Forelimb muscle (tissue), 1 donor: ENCODE results near the gene TACC2. TPM values are rescaled to one million over a fixed set of nuclear protein-coding genes. Genes with fewer than 3 reads are reported as not detected.

Experiments used
- DNase-seq: peaks from one replicate; pipeline ENCODE4 v3.0.0-alpha.2; 2013; ENCODE audit warnings: low read depth
- polyA plus RNA-seq: library from polyadenylated mRNA; unstranded; fragments of 120-200 nt; gene quantifications from one replicate; pipeline ENCODE4 v1.2.1, GENCODE V29; 2013; ENCODE audit not compliant: insufficient read length

TACC2 gene
- polyA plus RNA-seq, 1 donor = 122 TPM

DNA sequence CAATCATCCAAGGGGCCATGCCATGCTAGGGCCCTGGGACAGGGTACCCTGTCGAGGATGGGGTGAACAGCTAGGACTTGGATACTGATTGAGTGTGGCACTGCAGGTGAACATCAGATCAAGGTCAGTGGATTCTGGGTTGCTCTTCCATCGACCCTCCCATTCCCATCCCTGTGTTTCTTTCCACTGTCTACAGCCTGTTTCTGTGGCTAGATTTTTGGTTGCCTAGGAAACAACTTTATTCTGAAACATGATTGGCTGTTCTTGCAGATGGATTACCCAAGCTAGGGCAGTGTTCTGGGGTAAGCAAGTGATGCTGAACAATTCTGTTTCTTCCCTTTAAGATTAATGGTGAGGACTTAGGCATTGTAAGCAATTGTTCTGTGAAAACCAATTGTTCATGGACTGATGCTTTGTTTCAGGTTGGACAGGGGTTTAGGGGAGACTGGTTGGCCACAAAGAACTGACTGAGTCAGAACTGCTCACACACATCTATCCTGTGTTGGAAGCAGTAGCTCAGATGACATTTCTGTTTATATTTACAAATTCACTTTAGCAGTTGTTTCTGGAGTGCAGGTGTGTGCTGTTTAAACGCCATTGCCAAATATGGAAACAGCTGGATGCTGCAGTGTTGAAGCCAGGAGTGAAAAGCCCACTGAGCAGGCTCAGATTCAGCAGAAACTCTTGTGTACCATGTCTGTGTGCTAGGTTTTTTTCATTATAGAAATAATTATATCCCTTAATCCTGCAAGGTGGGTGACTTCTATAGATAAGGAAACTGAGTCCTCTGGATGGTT, 179.8 kb downstream of the TACC2 start:
- DNase-seq = no peak

- DNase-seq = no peak
Observed at GRCh38 chr10:122170802-122171201, 181.8 kb downstream of the TACC2 start.

- no peak for DNase-seq
Observed at GRCh38 chr10:122171302-122172075, 182.5 kb downstream of the TACC2 start.

DNA sequence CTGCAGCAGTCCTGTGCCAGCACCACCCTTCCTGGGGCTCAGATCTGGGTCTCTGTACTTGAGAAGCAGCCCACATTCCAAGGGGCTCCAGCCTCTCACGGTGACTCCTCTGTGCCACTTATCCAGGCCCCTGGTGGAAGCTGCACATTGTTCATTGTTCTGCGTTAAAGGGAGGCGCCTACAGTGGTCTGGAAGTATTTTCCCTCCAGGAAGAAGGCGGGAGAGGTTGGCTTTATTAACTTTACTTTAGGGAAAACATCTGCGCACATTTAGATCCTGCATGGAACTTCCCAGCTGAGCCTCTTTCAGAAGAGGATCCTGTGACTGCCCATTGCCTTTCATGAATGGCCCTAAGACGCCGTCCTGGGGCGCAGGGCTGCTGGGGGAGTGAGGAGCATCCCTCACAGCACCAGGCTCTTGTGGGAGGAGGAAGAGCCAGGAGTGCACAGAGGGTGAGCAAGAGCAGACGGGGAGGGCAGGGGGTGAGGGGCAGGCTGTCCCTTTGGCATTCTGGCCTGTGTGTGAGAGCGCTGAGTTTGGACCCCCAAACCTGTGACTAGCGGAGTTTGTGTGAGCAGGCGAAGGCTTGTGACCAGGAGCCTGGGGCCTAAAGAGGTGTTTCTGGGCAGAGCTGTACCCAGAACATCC, 183.5 kb downstream of the TACC2 start:
- no peak for DNase-seq

- no peak for DNase-seq
Observed at GRCh38 chr10:122173337-122173736, 184.4 kb downstream of the TACC2 start.

- no peak for DNase-seq
Observed at GRCh38 chr10:122173766-122174435, 184.9 kb downstream of the TACC2 start.

DNA sequence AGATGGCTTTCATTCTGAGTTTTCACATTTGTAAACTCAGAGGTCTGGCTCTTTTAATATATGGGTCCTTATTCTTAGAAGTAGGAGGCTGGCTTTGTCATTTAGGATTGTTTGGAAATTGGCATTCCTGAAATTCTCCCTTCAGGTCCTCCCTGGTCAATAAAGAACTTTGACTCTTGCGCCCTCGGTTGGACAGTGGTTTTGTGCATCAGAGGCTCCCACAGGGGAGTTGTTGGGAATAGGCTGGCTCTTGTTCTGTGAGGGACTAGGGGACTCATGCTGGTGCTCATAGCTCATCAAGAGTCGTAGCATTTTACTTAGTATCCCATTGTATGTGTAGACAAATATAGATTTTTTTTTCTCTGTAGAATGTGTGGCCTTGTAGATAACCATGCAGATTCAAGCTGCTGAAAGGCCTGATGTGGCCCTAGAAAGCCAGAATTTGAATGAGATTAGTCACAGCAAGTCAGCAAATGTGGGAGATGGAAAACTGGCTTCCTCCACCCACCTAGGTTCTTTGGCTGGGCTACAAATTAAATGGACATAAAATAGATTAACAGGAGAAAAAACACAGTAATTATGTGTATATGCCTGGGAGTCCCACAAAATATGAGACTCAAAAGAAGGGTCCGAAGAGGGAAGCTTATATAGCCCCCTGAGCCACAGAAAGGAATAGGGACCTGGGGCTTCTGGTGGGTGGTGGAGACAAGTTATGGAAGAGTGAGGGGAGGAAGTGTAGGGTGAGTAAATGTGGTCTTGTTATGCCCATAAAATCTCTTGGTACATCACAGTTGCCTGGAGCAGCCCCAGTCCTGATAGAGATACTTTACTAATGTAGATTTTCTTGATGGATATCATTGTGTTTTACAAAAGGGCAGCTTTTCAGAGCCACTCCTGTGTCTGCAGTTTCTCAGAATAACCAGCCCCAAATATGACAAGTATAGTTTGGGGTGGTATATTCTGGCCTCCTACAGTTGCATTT, 187.6 kb downstream of the TACC2 start:
- no peak for DNase-seq

DNA sequence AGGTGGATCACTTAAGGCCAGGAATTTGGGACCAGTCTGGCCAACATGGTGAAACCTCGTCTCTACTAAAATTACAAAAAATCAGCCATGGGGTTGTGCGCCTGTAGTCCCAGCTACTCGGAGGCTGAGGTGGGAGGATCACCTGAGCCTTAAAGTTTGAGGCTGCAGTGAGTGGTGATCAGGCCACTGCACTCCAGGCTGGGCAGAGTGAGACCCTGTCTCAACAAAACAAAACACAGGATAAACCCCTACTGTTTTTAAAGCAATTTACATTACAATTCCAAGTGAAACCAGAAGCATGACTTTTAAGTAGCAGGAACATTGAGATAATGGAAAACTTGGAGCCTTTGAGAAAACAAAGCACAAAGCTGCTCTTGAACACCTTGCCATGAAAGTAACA, 189.7 kb downstream of the TACC2 start:
- no peak for DNase-seq

DNA sequence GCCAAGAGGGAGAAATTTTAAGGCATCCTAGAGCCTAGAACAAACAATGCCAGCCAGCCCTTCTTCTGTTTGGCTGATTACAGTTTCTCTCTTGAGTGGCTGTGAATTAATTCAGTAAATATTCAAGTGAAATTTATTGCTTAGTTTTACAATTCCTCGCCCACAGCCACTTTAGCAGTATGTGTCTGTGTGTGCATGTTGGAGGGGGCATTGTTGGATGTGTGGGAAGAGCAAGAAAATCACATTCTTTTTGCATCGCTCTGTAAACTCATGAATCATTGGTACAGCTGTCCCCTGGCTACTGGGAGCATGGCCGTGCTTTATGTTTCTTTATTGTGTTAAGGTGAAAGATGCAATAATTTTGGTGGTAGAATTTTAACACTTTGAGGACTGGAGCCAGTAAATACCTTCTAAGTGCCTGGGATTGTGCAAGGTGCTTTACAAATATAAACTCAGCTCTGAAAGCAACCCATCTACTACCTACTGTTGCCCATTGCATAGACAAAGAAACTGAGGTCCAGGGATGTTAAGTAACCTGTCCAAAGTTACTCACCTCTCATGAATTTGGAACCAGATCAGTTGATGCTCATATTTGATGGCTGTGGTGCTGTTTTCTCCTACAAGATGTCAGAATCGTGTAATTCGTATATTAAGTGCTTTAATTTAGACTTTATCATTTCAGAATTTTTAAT, 192.2 kb downstream of the TACC2 start:
- no peak for DNase-seq

DNA sequence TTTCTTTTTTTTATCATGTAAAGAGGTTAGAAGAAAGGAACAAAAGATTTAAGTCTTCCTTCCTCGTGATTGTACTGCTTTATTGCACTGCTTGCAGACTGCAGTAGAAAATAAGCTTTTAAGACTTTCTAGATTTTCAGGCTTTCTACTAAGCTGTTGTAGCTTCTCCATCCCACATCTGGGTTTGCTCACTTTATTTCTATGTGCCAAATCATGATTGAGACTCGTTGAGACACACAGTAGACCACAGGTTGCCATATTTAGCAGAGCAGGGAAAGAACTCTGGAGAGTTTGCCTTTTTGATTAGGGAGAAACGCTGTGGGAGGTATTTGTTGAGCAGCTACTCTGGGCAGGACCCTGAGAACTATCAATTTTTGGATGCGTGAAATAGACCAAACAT, 192.9 kb downstream of the TACC2 start:
- no peak for DNase-seq

GRCh38 chr10:122182308-122182707, 193.3 kb downstream of the TACC2 start:
- no peak for DNase-seq

- DNase-seq = no peak
Observed at GRCh38 chr10:122184254-122184653, 195.3 kb downstream of the TACC2 start.

DNA sequence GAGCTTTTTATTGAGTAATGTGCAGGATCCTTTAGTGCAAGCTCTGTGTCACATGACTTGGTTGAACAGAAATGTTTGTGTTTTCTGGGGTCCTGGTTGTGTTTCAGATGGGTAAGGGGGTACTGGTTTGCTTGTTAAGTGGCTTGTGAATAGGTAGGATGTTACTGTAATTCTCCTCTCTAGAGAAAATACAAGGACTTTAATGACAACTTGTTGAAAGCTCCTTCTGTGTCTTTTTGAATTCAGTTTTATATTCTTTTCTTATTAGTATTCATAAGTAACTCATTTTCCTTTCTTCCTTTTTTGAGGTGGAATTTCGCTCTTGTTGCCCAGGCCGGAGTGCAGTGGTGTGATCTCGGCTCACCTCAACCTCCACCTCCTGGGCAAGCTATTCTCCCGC, 196.7 kb downstream of the TACC2 start:
- no peak for DNase-seq

- no peak for DNase-seq
Observed at GRCh38 chr10:122186816-122187810, 198.2 kb downstream of the TACC2 start.

DNA sequence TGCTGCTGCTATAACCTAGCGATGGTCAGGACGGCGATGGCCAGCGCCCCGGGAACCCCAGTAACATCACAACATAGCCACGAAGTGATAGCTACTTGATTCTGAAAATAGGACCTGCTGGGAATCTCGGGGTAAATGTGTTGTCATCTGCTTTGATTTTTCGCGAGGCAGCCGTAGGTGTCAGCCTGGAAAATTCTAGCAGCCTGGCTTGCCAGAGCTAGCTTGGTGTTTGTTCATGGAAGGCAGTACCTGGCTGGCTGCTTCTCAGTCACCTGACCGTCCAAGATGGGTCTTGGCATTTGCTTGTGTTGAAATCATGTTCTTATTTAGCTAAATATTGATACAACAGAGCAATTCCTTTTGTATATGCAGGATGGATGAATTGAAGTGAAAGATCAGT, 199.7 kb downstream of the TACC2 start:
- DNase-seq = no peak

DNA sequence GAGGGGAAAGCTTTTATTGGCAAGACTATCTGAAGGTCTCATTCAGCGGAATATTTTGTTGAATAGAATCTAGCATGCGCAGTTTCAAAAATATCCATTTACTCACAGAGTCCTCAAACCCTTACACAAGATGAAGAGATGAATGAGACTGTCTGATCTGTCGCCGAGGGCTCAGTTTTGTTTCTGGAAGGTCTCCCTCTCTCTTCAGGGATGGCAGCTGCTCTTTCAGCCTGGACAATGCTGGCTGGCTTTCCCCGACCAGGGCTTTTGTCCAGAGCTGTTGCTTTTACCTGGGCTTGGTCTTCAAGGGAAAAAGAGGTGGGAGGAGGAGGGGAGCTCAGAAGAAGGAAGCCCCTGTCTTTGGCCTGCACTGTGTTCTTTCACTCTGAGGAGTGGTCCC, 200.2 kb downstream of the TACC2 start:
- DNase-seq = no peak

DNA sequence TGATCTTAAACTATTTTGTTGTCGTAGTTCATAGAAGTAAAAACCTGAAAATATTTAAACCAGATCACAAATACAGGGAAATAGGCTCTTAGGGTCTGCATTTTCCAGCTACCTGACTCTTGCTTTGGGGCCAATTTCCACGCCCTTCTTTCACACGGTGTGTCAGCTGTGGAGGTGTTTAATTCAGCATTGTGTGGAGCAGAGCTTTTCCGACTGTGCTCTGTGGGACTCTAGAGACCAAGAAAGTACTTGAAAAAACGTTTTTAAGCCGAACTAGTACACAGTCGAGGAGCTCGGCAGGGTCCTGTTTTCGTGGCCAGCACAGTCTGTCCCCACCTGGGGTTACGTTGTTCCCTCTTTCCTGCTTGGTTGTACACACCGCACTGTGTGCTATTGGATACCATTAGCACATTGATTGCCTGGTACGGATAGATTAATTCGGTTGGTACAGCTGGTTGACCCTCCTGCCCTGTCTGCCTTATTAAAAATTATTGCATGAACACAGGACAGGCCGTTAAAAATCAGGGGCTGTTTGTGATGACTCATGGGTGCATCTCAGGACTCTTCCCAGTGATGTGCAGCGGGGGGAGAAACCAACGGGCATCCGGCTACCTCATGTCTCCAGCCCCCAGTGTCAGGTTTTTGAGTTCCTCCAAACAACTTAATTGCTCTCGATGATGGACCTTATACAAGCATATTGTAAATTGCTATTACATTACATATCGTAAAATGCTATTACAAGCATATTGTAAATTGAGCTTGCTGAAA, 201.4 kb downstream of the TACC2 start:
- DNase-seq = no peak

DNA sequence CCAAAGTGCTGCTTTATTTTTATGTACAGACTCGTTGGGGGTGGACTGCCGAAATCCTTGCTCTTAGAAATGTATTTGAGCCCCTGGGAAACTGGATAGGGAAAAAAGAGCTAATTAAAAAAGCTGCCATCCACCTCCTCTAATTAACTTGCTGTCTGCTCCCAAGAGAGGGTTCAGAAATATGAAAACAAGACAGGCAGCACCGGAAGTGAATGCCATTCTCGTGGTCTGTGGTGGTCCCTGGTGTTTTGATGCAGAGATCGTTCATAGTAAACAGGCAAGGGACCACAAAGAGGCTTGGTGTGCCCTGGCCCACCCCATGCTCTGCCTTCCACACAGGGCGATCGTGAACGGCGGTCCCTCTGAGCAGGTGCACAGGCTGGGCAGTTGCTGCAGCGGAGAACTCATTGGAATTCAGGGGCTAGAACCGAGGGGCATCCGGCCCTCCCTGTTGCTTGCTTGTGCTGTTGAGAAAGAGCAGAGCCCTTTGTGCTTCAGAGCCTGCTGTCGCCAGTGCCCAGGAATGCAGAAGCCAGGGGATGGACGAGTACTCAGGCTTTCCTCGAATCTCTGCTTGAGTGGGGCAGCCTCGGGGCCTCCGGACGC, 203.1 kb downstream of the TACC2 start:
- no peak for DNase-seq
